HEK293 (cell line): Measurements from ENCODE around the gene COP1.

Source experiments
- CTCF ChIA-PET: fragments of 350-600 bp; formaldehyde crosslinking; extraction: SDS; loops from one replicate; lab custom pipeline; 2021; ENCODE audit warnings: antibody characterized with exemption; lab: Yijun Ruan, JAX
- POLR2A ChIA-PET: fragments of 300-600 bp; formaldehyde crosslinking; extraction: SDS; loops from one replicate; lab custom pipeline; 2020; ENCODE audit warnings: antibody characterized with exemption, inconsistent platforms; lab: Yijun Ruan, JAX
- H3K27ac ChIP-seq: fragments of 200-500 bp; sonication (Bioruptor generic); 2 replicates; pipeline ENCODE4 v1.5.1; 2014; ENCODE audit warnings: low read depth, low read length, control low read depth, inconsistent platforms; ENCODE audit errors: extremely low read depth
- H3K36me3 ChIP-seq, 2 experiments: fragments of 200-500 bp in 1 of 2; sonication (Bioruptor generic) in 1 of 2; 1 replicate in 1 of 2; 2 replicates in 1 of 2; pipeline ENCODE4 v1.5.1; 2014 to 2017; ENCODE audit warnings: inconsistent platforms in 2 of 2, low read length in 2 of 2; ENCODE audit not compliant: control insufficient read depth in 2 of 2, insufficient read depth in 1 of 2
- H3K4me1 ChIP-seq: fragments of 200-500 bp; sonication (Bioruptor generic); 2 replicates; pipeline ENCODE4 v1.5.1; 2014; ENCODE audit warnings: mild to moderate bottlenecking, low read length, inconsistent platforms; ENCODE audit not compliant: control insufficient read depth, insufficient read depth
- H3K4me3 ChIP-seq: 2 replicates; pipeline ENCODE4 v1.5.1; 2011; ENCODE audit warnings: low read depth, mild to moderate bottlenecking, control low read depth, low read length, moderate library complexity
- H3K9me3 ChIP-seq: fragments of 200-500 bp; sonication (Bioruptor generic); 2 replicates; pipeline ENCODE4 v1.5.1; 2014; ENCODE audit warnings: low read depth, low read length, inconsistent platforms; ENCODE audit not compliant: control insufficient read depth, insufficient read depth
- HOXD13 ChIP-seq: sonication (generic); formaldehyde crosslinking; IDR thresholded peaks from 2 replicates; pipeline ENCODE4 v1.8.0; 2022; ENCODE audit warnings: missing genetic modification reagents, borderline replicate concordance
- INSM2 ChIP-seq: fragments of 450-650 bp; formaldehyde crosslinking; IDR thresholded peaks from 2 replicates; pipeline ENCODE4 v1.5.1; 2016; ENCODE audit warnings: missing biosample characterization, missing genetic modification characterization
- PRDM6 ChIP-seq: fragments of 450-650 bp; formaldehyde crosslinking; IDR thresholded peaks from 2 replicates; pipeline ENCODE4 v1.5.1; 2017; ENCODE audit warnings: missing biosample characterization, missing genetic modification characterization
- RBAK ChIP-seq: fragments of 450-650 bp; formaldehyde crosslinking; IDR thresholded peaks from 2 replicates; pipeline ENCODE4 v1.5.1; 2016; ENCODE audit warnings: missing biosample characterization, missing genetic modification characterization
- SP7 ChIP-seq: fragments of 450-650 bp; formaldehyde crosslinking; IDR thresholded peaks from 2 replicates; pipeline ENCODE4 v1.5.1; 2016; ENCODE audit warnings: missing biosample characterization, missing genetic modification characterization
- TCF7L2 ChIP-seq: IDR thresholded peaks from 2 replicates; pipeline ENCODE4 v1.6.1; 2011; ENCODE audit warnings: low read depth, mild to moderate bottlenecking, inconsistent platforms, low read length, moderate library complexity, borderline replicate concordance
- YY2 ChIP-seq: fragments of 450-650 bp; formaldehyde crosslinking; IDR thresholded peaks from 2 replicates; pipeline ENCODE4 v1.5.1; 2016; ENCODE audit warnings: missing biosample characterization, missing genetic modification characterization
- ZBTB48 ChIP-seq: fragments of 450-650 bp; formaldehyde crosslinking; IDR thresholded peaks from 2 replicates; pipeline ENCODE4 v1.5.1; 2016; ENCODE audit warnings: missing biosample characterization, missing genetic modification characterization
- ZNF23 ChIP-seq: fragments of 450-650 bp; formaldehyde crosslinking; IDR thresholded peaks from 2 replicates; pipeline ENCODE4 v1.5.1; 2016; ENCODE audit warnings: missing biosample characterization, missing genetic modification characterization, borderline replicate concordance
- ZNF404 ChIP-seq: fragments of 450-650 bp; formaldehyde crosslinking; IDR thresholded peaks from 2 replicates; pipeline ENCODE4 v1.5.1; 2017; ENCODE audit warnings: missing biosample characterization, missing genetic modification characterization
- ZNF416 ChIP-seq: fragments of 450-650 bp; formaldehyde crosslinking; IDR thresholded peaks from 2 replicates; pipeline ENCODE4 v1.5.1; 2016; ENCODE audit warnings: missing biosample characterization, missing genetic modification characterization
- ZNF670 ChIP-seq: fragments of 450-650 bp; formaldehyde crosslinking; IDR thresholded peaks from 2 replicates; pipeline ENCODE4 v1.5.1; 2016; ENCODE audit warnings: missing biosample characterization, missing genetic modification characterization, low read depth
- ZNF677 ChIP-seq: fragments of 450-650 bp; IDR thresholded peaks from 2 replicates; pipeline ENCODE4 v1.5.0; 2018; ENCODE audit warnings: missing biosample characterization, mild to moderate bottlenecking, missing genetic modification characterization, moderate library complexity
- TF ChIP-seq, protein P1 (sequence below): fragments of 450-650 bp; formaldehyde crosslinking; IDR thresholded peaks from 2 replicates; pipeline ENCODE4 v1.5.0; 2017; ENCODE audit warnings: missing biosample characterization, missing genetic modification characterization, borderline replicate concordance
- TF ChIP-seq, protein P2 (sequence below): fragments of 450-650 bp; formaldehyde crosslinking; IDR thresholded peaks from 2 replicates; pipeline ENCODE4 v1.5.1; 2016; ENCODE audit warnings: missing biosample characterization, missing genetic modification characterization
- TF ChIP-seq, protein P3 (sequence below): fragments of 450-650 bp; formaldehyde crosslinking; IDR thresholded peaks from 2 replicates; pipeline ENCODE4 v1.5.1; 2016; ENCODE audit warnings: missing biosample characterization, missing genetic modification characterization

The COP1 gene

GRCh38 chr1:176033881-176034280 lies 173.2 kb downstream of the COP1 start:
- Histone ChIP-seq H3K27ac (no peak overlapping the region), H3K36me3 (peaks cover 0 to 7% of the 10 kb centered on the region in 2 experiments; a peak in 1 of 3 replicates), H3K4me3 (no peak overlapping the region), H3K4me1 (peaks cover 4% of the 10 kb centered on the region; the same call in 1 of the 2 replicates), H3K9me3 (no peaks in the 10 kb centered on the region)
- ChIA-PET POLR2A (interaction anchor here (0.6 kb wide), 1 partner anchor 12 kb away, joined by 4 read pairs; no protein-coding TSS in a partner anchor), CTCF (interaction anchor here (0.6 to 1.4 kb wide), 3 partner anchors 12 to 131 kb away, joined by 3 read pairs; no protein-coding TSS in a partner anchor)
- TF ChIP-seq, protein P1, sequence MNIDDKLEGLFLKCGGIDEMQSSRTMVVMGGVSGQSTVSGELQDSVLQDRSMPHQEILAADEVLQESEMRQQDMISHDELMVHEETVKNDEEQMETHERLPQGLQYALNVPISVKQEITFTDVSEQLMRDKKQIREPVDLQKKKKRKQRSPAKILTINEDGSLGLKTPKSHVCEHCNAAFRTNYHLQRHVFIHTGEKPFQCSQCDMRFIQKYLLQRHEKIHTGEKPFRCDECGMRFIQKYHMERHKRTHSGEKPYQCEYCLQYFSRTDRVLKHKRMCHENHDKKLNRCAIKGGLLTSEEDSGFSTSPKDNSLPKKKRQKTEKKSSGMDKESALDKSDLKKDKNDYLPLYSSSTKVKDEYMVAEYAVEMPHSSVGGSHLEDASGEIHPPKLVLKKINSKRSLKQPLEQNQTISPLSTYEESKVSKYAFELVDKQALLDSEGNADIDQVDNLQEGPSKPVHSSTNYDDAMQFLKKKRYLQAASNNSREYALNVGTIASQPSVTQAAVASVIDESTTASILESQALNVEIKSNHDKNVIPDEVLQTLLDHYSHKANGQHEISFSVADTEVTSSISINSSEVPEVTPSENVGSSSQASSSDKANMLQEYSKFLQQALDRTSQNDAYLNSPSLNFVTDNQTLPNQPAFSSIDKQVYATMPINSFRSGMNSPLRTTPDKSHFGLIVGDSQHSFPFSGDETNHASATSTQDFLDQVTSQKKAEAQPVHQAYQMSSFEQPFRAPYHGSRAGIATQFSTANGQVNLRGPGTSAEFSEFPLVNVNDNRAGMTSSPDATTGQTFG (tag by site-specific recombination): no peak
- TF ChIP-seq, protein P2, sequence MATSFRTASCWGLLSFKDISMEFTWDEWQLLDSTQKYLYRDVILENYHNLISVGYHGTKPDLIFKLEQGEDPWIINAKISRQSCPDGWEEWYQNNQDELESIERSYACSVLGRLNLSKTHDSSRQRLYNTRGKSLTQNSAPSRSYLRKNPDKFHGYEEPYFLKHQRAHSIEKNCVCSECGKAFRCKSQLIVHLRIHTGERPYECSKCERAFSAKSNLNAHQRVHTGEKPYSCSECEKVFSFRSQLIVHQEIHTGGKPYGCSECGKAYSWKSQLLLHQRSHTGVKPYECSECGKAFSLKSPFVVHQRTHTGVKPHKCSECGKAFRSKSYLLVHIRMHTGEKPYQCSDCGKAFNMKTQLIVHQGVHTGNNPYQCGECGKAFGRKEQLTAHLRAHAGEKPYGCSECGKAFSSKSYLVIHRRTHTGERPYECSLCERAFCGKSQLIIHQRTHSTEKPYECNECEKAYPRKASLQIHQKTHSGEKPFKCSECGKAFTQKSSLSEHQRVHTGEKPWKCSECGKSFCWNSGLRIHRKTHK (tag by site-specific recombination): no peak
- no peak for TF ChIP-seq TCF7L2
- TF ChIP-seq RBAK: no peak
- TF ChIP-seq YY2 (tag by site-specific recombination): no peak
- peak; percentile 5; the same call in 1 of the 2 replicates for TF ChIP-seq SP7 (tag by site-specific recombination)
- no peak for TF ChIP-seq ZNF670 (tag by site-specific recombination)
- TF ChIP-seq ZNF404 (tag by site-specific recombination): no peak
- TF ChIP-seq ZNF23 (tag by site-specific recombination): no peak
- peak; percentile 58 for TF ChIP-seq PRDM6
- TF ChIP-seq ZNF416 (tag by site-specific recombination): no peak
- no peak for TF ChIP-seq HOXD13 (CRISPR knock-in tag)
- TF ChIP-seq ZNF677 (tag by site-specific recombination): no peak
- TF ChIP-seq, protein P3, sequence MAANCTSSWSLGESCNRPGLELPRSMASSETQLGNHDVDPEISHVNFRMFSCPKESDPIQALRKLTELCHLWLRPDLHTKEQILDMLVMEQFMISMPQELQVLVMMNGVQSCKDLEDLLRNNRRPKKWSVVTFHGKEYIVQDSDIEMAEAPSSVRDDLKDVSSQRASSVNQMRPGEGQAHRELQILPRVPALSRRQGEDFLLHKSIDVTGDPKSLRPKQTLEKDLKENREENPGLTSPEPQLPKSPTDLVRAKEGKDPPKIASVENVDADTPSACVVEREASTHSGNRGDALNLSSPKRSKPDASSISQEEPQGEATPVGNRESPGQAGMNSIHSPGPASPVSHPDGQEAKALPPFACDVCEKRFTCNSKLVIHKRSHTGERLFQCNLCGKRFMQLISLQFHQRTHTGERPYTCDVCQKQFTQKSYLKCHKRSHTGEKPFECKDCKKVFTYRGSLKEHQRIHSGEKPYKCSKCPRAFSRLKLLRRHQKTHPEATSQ (tag by site-specific recombination): no peak
- TF ChIP-seq INSM2 (tag by site-specific recombination): no peak

DNA sequence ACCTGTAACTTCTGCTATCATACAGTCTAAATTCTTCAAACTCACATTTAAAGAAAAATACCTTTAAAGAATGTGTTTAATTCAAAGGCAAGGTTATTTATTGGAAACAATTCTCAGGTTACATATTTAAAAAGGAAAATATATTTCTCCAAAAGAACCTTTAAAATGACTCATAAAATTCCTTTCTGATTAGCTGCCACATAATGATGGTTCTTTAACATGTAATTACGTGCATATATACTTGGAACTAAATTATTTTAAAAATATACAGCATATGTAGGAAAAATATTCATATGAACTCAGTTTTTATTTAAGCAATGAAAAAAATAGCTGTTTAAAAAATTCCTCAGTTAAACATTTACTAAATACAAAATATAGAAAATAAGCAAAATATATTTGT lies 173.6 kb downstream of the COP1 start:
- Histone ChIP-seq H3K4me1 (peaks cover 4% of the 10 kb centered on the region; the same call in 1 of the 2 replicates), H3K27ac (no peak overlapping the region), H3K4me3 (no peak overlapping the region), H3K9me3 (no peaks in the 10 kb centered on the region), H3K36me3 (peaks cover 0 to 3% of the 10 kb centered on the region in 2 experiments; a peak in 1 of 3 replicates)
- POLR2A ChIA-PET: no interaction called here
- CTCF ChIA-PET: interaction anchor here (1.1 to 1.4 kb wide), 2 partner anchors 11 to 20 kb away, joined by 3 read pairs; no protein-coding TSS in a partner anchor
- no peak for TF ChIP-seq ZBTB48 (tag by site-specific recombination)
- TF ChIP-seq SP7 (tag by site-specific recombination): peak; percentile 74
